Measurements from ENCODE around the gene NEURL1B. TPM values are rescaled to one million over a fixed set of nuclear protein-coding genes. Genes with fewer than 3 reads are reported as not detected.

The NEURL1B gene
- polyA plus RNA-seq, 1 donor from 2014 or later = 12.7 TPM

DNA sequence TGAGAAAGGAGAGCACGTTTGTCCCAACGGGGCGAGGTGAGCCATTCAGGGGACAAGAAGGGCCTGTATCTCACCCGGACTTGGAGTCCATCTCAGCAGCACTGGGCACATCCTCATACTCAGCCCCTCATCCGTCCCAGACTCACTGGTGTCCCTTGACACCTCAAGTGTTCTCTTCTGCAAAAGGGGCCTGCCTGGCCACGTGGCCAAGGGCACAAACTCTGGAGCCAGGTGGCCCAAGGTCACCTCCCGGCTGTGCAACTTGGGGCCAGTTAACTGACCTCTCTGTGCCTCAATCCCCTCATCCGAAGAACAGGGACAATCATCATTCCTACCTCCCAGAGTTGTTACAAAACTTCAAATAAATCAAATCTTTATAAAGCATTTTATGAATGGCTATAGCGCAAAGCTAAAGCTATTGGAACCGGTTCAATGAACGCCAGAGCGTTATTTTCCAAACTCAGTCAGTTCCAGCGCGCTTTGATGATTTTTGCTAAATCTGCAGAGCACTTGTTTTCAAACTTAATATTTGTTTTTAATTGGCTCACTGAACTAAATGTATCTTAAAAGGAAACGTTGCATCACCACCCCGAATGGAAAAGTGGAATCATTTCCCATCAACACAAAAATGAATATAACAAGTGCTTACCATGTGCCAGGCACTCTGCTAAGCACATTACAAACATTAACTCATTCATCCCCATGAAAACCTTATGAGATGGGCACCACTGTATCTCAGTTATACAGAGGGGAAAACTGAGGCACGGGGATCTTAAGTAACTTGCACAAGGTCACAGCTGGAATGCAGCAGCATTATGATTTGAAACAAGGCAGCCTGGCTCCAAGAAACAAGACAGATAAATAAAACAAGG is 80.6 kb downstream of the NEURL1B start:
- TF ChIP-seq POLR2AphosphoS5 (IDR thresholded peaks at IDR 0.05) (no peak), REST (IDR thresholded peaks at IDR 0.05; ENCODE audit: borderline replicate concordance) (no peak), MXI1 (conservative IDR thresholded peaks at IDR 0.05; ENCODE audit: poor library complexity, severe bottlenecking) (no peak), EP300 (conservative IDR thresholded peaks at IDR 0.05; ENCODE audit: poor library complexity, severe bottlenecking) (no peak), EZH2 (IDR thresholded peaks at IDR 0.05; ENCODE audit: borderline replicate concordance, insufficient read depth, low read length, poor library complexity, severe bottlenecking) (no peak), TAF1 (IDR thresholded peaks at IDR 0.05; ENCODE audit: low read depth) (no peak), SMC3 (conservative IDR thresholded peaks at IDR 0.05; ENCODE audit: poor library complexity) (no peak), RAD21 (conservative IDR thresholded peaks at IDR 0.05) (no peak)
- TF ChIP-seq, protein P1, sequence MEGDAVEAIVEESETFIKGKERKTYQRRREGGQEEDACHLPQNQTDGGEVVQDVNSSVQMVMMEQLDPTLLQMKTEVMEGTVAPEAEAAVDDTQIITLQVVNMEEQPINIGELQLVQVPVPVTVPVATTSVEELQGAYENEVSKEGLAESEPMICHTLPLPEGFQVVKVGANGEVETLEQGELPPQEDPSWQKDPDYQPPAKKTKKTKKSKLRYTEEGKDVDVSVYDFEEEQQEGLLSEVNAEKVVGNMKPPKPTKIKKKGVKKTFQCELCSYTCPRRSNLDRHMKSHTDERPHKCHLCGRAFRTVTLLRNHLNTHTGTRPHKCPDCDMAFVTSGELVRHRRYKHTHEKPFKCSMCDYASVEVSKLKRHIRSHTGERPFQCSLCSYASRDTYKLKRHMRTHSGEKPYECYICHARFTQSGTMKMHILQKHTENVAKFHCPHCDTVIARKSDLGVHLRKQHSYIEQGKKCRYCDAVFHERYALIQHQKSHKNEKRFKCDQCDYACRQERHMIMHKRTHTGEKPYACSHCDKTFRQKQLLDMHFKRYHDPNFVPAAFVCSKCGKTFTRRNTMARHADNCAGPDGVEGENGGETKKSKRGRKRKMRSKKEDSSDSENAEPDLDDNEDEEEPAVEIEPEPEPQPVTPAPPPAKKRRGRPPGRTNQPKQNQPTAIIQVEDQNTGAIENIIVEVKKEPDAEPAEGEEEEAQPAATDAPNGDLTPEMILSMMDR (IDR thresholded peaks at IDR 0.05; ENCODE audit: poor library complexity, severe bottlenecking) = no peak
- Histone ChIP-seq H3F3A (ENCODE audit: insufficient read depth, low read length, poor library complexity, severe bottlenecking) (no peaks in the 10 kb centered on the region), H3K4me3 (ENCODE audit: low read length) (no peak overlapping the region), H3K4me2 (ENCODE audit: low read length) (no peak overlapping the region), H3K27me3 (ENCODE audit: insufficient read depth, low read depth, low read length) (no peaks in the 10 kb centered on the region), H2AFZ (ENCODE audit: low read depth, low read length) (no peak overlapping the region), H4K20me1 (ENCODE audit: insufficient read depth) (no peaks in the 10 kb centered on the region), H3K9me3 (ENCODE audit: low read length) (no peaks in the 10 kb centered on the region), H3K9me2 (ENCODE audit: insufficient read depth, low read length) (no peaks in the 10 kb centered on the region), H3K36me3 (ENCODE audit: insufficient read depth, low read length) (no peaks in the 10 kb centered on the region), H3K9ac (ENCODE audit: low read length) (no peak overlapping the region), H3K27ac (ENCODE audit: low read length) (no peak overlapping the region), H3K79me2 (replicated peaks; ENCODE audit: insufficient read depth, low read length) (no peaks in the 10 kb centered on the region)

- no peaks in the 10 kb centered on the region for H4K20me1 ChIP-seq (ENCODE audit: insufficient read depth)
- H3K9me2 ChIP-seq (ENCODE audit: insufficient read depth, low read length) = no peaks in the 10 kb centered on the region
- no peak overlapping the region for H2AFZ ChIP-seq (ENCODE audit: low read depth, low read length)
- H3K79me2 ChIP-seq (replicated peaks; ENCODE audit: insufficient read depth, low read length) = no peaks in the 10 kb centered on the region
- H3K36me3 ChIP-seq (ENCODE audit: insufficient read depth, low read length) = no peaks in the 10 kb centered on the region
- no peak overlapping the region for H3K9ac ChIP-seq (ENCODE audit: low read length)
- no peaks in the 10 kb centered on the region for H3K9me3 ChIP-seq (ENCODE audit: low read length)
- no peaks in the 10 kb centered on the region for H3K27me3 ChIP-seq (ENCODE audit: insufficient read depth, low read depth, low read length)
- no peak overlapping the region for H3K27ac ChIP-seq (ENCODE audit: low read length)
- H3F3A ChIP-seq (ENCODE audit: insufficient read depth, low read length, poor library complexity, severe bottlenecking) = no peaks in the 10 kb centered on the region
- TF ChIP-seq EZH2 (IDR thresholded peaks at IDR 0.05; ENCODE audit: borderline replicate concordance, insufficient read depth, low read length, poor library complexity, severe bottlenecking) = no peak
- TF ChIP-seq SMC3 (conservative IDR thresholded peaks at IDR 0.05; ENCODE audit: poor library complexity) = no peak
- TF ChIP-seq TAF1 (IDR thresholded peaks at IDR 0.05; ENCODE audit: low read depth) = no peak
- TF ChIP-seq, protein P1 (IDR thresholded peaks at IDR 0.05; ENCODE audit: poor library complexity, severe bottlenecking) = no peak
- no peak for TF ChIP-seq MXI1 (conservative IDR thresholded peaks at IDR 0.05; ENCODE audit: poor library complexity, severe bottlenecking)
- no peak for TF ChIP-seq REST (IDR thresholded peaks at IDR 0.05; ENCODE audit: borderline replicate concordance)
- no peak for TF ChIP-seq POLR2AphosphoS5 (IDR thresholded peaks at IDR 0.05)
- no peak for TF ChIP-seq RAD21 (conservative IDR thresholded peaks at IDR 0.05)
- TF ChIP-seq EP300 (conservative IDR thresholded peaks at IDR 0.05; ENCODE audit: poor library complexity, severe bottlenecking) = no peak
- H3K4me3 ChIP-seq (ENCODE audit: low read length) = no peak overlapping the region
- H3K4me2 ChIP-seq (ENCODE audit: low read length) = no peak overlapping the region
Measured at GRCh38 chr5:172722327-172722815, 81.3 kb downstream of the NEURL1B start.
